Hematopoietic multipotent progenitor cell treated with erythropoietin and hydrocortisone succinate and interleukin-3 and kit ligand, for 17 days (in vitro differentiated cells): ENCODE measurements around the gene TAS2R3.
"Not testable (repeated sequence)": the region's sequence is repeated elsewhere in the genome, so short reads cannot be mapped to it uniquely, and the experiment has no call there.

Experiments
- DNase-seq: peaks from one replicate; pipeline ENCODE4 v3.0.0-alpha.2; 2015; ENCODE audit warnings: low spot score

Gene TAS2R3

DNA sequence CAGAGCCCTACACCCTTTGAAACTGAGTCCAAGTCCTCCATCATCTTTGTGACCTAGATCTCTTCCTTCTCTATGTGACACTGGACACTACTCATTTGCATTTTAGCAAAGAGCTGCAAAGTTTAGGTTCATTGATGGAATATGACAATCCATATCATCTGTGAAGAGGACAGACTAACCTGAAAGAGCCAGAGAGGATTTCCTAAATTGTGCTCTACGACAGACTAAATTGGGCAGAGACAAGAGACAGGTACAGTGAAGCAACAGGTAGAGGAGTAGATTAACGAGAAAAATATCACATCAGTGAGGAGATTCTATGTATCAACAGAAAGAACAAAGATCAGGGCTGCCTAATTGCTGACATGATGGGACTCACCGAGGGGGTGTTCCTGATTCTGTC lies at the start of gene TAS2R3:
Gene TAS2R3, plus strand, starts transcription at position 301 of the 400 bp plus-strand sequence. Its CDS starts 62 bp downstream, at position 363.
- DNase-seq, result no peak

- DNase-seq, result no peak
These were observed 49.3 kb upstream of the TAS2R3 start for GRCh38 chr7:141714571-141714970.

DNA sequence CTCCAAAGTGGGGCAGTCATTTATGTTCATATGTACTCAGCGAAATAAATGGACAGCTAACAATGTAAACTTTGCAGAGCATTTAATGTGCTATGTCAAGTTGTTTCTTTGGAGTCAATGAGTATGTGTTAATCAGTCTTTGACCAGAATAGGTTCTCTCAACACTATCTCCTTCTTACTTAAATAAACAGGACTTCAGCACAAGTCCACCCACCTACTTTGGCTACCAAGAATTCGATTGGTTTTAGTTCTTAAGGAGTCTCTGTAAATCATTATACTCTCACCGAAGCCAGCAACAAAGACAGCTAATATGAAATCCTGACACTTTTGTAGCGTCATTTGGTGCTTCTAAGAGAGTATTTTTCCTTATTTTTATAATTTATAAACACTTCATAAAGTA lies 48.9 kb upstream of the TAS2R3 start:
- no peak for DNase-seq

DNA sequence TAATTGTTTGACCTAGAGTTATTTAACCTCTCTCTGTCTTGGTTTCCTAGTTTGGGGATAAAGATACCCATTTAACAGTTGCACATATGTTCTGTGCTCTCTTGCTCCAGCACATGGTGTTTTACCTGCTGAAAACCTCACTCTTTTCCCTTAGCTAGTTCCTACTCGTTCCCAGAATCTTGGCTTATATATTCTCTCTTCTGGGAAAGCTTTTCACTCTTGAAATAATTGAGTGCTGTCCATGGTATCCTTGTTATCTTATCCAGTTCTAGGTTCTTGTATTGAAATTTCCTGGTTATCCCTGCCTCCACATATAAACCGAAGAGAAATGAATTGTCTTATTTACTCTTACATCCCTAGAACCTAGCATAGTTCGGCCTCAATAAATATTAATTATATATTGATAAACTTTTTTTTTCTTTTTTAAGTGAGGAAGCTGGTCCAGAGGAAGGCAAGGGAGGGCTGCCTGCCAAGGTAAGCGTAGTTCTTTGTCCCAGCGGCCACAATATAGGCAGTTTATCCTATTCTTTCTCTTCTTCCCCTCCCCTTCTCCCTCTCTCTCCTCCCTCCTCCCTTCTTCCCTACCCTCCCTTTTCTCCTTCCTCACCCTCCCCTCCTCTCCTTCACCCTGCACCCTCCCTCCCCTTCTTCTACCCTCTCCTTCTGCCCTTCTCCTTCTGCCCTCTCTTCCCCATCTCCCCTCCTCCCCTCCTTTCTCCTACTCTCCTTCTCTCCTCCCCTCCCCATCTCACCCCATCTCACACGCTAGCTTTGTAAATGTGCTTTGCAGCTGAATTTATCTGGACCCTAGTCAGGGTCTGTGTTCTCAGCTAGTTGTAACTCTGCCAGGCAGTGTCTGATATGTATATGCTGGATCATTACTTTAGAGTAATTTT lies 47.9 kb upstream of the TAS2R3 start:
- DNase-seq, result no peak

DNA sequence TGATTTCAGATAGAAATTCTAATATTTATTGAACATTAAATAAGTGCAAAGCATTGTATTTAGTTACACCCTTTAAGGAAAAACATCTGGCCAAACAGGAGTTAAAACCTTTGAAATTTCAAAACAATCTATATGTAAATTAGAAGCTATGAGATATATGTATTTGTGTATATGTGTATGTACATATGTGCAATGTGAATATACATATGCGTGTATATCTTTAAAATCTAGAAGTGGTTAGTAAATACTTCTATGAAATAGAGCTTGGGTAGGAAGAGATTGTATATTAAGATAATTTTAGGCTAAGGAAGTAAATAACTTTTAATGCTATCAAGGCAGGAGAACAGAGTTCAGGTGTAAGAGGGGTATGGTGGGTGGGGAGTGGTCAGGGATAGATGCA lies 46.4 kb upstream of the TAS2R3 start:
- DNase-seq, result no peak

- DNase-seq, result no peak
These were observed 41.4 kb upstream of the TAS2R3 start for GRCh38 chr7:141722529-141722928.

DNA sequence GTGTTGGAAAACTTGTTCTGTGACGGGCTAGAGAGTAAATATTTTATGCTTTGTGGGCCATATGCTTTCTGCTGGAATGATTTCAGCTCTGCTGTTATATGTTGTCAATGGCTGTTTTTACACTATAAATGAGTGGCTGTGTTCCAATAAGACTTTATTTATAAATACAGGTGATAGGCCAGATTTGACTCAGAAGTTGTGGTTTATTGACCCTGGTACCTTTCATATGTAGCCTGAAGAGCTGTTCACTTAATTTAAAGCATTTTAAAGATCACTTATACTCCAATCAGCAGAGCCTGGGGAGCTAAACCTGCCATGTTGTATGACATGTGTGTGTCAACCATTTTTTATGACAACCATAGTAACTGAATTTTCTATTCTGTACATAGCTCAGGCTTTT lies 34.9 kb upstream of the TAS2R3 start:
- DNase-seq, result no peak

GRCh38 chr7:141731476-141732149 lies 32.3 kb upstream of the TAS2R3 start:
- no peak for DNase-seq

DNA sequence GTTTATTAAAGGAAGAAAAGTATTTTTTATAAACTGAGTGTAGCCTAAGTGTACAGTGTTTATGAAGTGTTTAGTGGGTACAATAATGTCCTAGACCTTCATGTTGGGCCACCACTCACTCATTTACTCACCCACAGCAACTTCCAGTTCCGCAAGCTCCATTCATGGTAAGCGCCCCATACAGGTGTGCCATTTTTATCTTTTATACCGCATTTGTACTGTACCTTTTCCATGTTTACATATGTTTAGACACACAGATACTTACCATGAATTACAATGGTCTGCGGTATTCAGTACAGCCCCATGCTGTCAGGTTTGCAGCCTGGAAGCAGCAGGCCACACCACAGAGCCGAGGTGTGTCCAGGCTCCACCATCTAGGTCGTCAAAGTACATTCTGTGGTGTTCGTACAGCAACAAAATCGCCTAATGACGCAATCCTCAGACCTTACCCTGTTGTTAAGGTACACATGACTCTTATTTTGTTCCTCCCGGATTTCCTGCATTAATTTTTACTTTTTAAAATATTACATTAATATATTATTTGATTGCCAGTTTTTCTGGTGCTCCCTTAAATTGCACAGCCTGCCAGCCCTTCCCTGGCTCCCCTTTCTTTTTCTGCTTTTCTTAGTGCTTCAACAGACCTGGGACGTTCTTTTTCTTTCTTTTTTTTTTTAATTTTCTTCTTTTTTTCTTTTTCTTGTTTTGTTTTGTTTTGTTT lies 26.6 kb upstream of the TAS2R3 start:
- peak; percentile 19 for DNase-seq

GRCh38 chr7:141737836-141738591 lies 25.9 kb upstream of the TAS2R3 start, which contains the start of gene SSBP1:
SSBP1 (plus strand) TSS chr7:141738358; CDS start chr7:141739167, 809 bp downstream.
- DNase-seq, result peak; percentile 94

DNA sequence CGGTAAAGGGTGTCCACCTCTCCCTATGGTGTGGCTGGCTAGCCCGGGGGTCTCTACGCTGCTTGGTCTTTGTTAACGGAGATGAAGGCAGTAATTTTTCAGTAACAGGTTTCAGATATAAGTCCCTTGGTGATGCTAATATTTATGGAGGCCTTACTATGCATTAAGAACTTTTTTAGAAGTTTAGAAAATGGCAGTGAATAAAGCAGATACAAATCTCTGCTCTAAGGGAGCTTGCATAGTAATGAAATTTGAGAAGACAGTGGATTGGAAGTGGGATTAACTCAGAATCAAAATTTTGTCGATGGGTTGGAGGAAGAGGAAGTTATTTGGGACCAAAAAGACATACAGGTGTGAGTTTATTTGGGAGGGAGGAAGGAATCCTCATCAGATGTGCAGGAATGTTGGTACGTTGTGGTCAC lies 25.3 kb upstream of the TAS2R3 start:
- DNase-seq, result no peak

DNA sequence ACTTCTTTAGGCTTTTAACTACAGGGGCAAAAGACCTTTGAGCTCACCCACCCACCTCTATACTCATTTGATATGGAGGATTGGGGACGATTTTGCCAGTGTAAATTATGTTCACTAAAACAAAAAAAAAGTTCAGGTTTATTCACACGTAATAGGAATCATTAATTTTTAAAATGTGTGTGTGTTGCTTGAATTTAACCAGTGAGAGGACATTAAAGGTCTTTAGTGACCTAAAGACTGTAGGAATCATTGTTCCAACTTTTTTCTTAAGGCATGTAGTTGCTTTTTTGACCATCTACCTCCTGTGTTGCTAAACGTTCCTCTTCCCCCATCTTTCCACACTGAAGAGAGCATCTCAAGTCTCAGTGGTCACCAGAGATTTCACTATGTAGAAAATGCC lies 24.6 kb upstream of the TAS2R3 start:
- no peak for DNase-seq

DNA sequence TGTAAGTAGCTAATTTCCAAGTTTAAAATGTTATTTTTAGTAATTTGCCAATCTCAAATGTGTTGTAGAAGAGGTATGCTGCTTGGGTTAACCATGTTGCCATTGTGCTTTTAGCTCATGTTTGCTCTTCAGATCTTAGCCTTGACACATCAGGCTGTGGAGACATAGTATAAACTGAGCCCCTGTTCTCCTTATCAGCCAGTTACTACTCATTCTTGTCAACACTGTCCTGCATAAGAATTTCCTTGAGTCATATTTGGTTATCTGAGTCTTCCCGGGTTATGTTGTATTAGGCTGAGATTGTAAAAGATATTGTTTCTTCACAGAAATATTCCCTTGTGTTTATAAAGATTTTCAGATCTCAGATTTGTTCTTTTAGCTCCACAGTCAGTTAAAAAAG lies 21.7 kb upstream of the TAS2R3 start:
- no peak for DNase-seq

GRCh38 chr7:141744131-141744530 lies 19.8 kb upstream of the TAS2R3 start:
- no peak for DNase-seq

GRCh38 chr7:141748396-141748795 lies 15.5 kb upstream of the TAS2R3 start:
- DNase-seq, result no peak

- DNase-seq, result not testable (repeated sequence)
These were observed 12.0 kb upstream of the TAS2R3 start for GRCh38 chr7:141751904-141752303.

DNA sequence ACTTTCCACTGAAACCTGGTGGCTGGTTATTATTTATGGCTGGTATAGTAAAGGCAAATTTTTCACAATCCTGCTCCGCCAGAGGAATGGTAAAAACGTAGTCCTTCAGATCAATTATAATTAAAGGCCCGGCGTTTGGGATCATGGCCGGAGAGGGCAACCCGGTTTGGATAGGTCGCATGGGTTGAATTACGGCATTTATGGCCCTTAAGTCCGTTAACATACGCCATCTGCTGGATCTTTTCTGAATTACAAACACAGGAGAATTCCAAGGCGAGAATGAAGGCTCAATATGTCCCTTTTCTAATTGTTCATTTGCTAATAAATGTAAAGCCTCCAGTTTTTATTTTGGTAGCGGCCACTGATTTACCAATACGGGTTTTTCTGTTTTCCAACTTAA lies 11.3 kb upstream of the TAS2R3 start:
- DNase-seq, result no peak

DNA sequence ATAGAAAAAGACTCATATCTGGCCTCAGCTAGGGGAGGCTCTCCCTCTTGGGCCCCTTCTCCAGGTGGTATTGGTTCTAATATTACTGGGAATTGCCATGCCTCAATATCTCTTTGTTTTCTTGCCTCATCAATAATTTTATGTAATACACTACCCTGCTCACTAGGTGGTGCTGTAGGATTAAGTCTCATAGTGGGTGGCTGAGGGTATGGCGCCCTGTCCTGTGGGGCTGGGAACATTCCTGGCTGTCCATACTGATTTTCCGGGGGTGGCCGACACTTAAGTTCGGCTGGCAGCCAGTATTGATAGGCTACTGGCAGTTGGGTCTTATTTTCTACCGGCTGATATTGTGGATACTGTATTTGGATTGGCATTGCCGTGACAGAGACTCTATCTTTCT lies 9.0 kb upstream of the TAS2R3 start:
- DNase-seq, result peak; percentile 47

- DNase-seq, result not testable (repeated sequence)
These were observed 6.2 kb downstream of the TAS2R3 start for GRCh38 chr7:141770083-141770583.

DNA sequence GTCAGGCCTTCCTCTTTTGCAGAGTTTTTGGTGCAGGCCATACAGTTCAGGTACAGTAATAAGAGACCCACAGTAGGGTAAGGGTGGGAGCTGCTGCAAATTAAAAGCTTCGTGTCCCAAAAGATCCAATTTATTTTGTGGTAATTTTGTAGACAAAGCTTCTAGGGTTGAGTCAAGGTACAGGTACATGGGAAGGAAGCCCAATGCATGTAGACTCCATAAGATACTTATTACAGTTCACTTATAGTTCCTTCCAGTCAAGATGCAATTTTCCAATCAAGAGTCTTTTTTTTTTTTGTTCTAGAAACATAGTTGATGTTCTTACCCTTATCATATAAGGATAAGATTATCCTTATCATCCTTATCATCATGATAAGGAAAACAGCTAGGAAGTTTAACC lies 12.5 kb downstream of the TAS2R3 start, which contains the start of gene TAS2R4:
Gene TAS2R4, plus strand, starts transcription at position 301 of the 400 bp plus-strand sequence. CDS start 1,815 bp downstream, outside the sequence.
- DNase-seq, result no peak
